Small intestine (tissue), 7 donors: ENCODE results near the gene EHMT1. TPM values are rescaled to one million over a fixed set of nuclear protein-coding genes. Genes with fewer than 3 reads are reported as not detected.

Experiments
- DNase-seq, 2 donors: peaks; one replicate each; pipeline versions ENCODE4 v3.0.0 to v3.0.0-alpha.2; 2013
- FAIRE-seq: peaks from 2 replicates; lab custom pipeline; 2012; peaks lifted over from hg19 to GRCh38; lab: Jason Lieb, UNC
- H3K27ac ChIP-seq, 3 donors: one replicate each; pipeline ENCODE4 v1.5.1; 2013; ENCODE audit warnings: low read length in 2 of 3, mild to moderate bottlenecking in 2 of 3, control low read depth in 1 of 3, inconsistent platforms in 1 of 3, low read depth in 1 of 3, moderate library complexity in 1 of 3
- H3K27me3 ChIP-seq, 3 donors: one replicate each; pipeline ENCODE4 v1.6.1; 2013; ENCODE audit warnings: low read length in 3 of 3, inconsistent platforms in 1 of 3; ENCODE audit not compliant: control insufficient read depth in 3 of 3, insufficient read depth in 3 of 3
- H3K36me3 ChIP-seq, 3 donors: one replicate each; pipeline ENCODE4 v1.6.1; 2013; ENCODE audit warnings: low read length in 3 of 3, inconsistent platforms in 1 of 3, low read depth in 1 of 3, mild to moderate bottlenecking in 1 of 3, moderate library complexity in 1 of 3; ENCODE audit not compliant: control insufficient read depth in 3 of 3, insufficient read depth in 2 of 3
- H3K4me1 ChIP-seq, 3 donors: one replicate each; pipeline ENCODE4 v1.6.1; 2013; ENCODE audit warnings: low read length in 2 of 3, inconsistent platforms in 1 of 3, low read depth in 1 of 3, mild to moderate bottlenecking in 1 of 3, moderate library complexity in 1 of 3; ENCODE audit not compliant: control insufficient read depth in 3 of 3, insufficient read depth in 2 of 3
- H3K4me3 ChIP-seq, 3 donors: one replicate each; pipeline ENCODE4 v1.5.1; 2013; ENCODE audit warnings: low read length in 3 of 3, control low read depth in 1 of 3, inconsistent platforms in 1 of 3, low read depth in 1 of 3, mild to moderate bottlenecking in 1 of 3, moderate library complexity in 1 of 3
- H3K9me3 ChIP-seq, 2 donors: one replicate each; pipeline ENCODE4 v1.6.1; 2013; ENCODE audit warnings: low read depth in 1 of 2, low read length in 1 of 2; ENCODE audit not compliant: control insufficient read depth in 2 of 2, insufficient read depth in 1 of 2
- WGBS, 3 donors: extraction: QIAGEN DNeasy Blood & Tissue Kit; methylation state at CpG; one replicate each; pipeline ENCODE4 v1.1.7; 2013; 5-methylcytosine and 5-hydroxymethylcytosine counted together
- polyA plus RNA-seq, 4 donors: library from polyadenylated mRNA; stranded (reverse) in 3 of 4; unstranded in 1 of 4; fragments of 200-250 nt in 3 of 4; fragments of 120-200 nt in 1 of 4; gene quantifications; one replicate each; pipeline versions ENCODE4 v1.2.1 to v1.2.3, GENCODE V29; 2013
- donor health status: healthy with polysubstance abuse.
- donor health status: control.
- donor health status: control.
- donor health status: Bipolar disorder and iron deficiency.
- donor health status: healthy.

Gene EHMT1
- polyA plus RNA-seq, 4 donors, result 35.2 to 53.9 (median 39.1) TPM

DNA sequence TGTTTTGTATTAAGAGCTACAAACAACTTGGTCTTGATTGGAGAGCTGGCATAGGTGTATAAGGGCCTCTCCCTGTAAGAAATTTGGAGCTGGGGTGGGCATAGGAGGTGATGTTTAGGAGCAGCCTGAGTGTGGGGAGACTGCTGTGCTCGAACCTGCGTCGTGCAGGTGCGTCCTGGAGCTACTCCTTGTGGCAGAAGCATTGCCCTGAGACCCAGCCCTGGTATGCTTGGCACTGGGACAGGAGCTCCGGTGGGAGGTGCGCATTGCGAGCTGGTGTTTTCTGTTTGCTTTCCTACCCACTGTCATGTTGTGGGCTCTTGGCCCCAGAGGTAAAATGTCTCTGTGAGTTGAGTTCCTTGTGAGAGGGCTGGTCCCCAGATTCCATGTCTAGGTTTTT, 46.4 kb downstream of the EHMT1 start:
- H3K9me3 ChIP-seq, result no peaks in the 10 kb centered on the region
- H3K36me3 ChIP-seq, result peaks cover 0 to 26% (median 4%) of the 10 kb centered on the region in 3 donors
- peaks cover 0 to 14% (median 2%) of the 10 kb centered on the region in 3 donors for H3K4me1 ChIP-seq
- no peak for FAIRE-seq
- no peak overlapping the region for H3K27ac ChIP-seq
- H3K27me3 ChIP-seq, result no peaks in the 10 kb centered on the region
- 92 to 98% (median 96%) methylated on average over 7 of the region's 7 CpGs for WGBS, 3 donors
- no peak overlapping the region for H3K4me3 ChIP-seq
- no peak for DNase-seq

DNA sequence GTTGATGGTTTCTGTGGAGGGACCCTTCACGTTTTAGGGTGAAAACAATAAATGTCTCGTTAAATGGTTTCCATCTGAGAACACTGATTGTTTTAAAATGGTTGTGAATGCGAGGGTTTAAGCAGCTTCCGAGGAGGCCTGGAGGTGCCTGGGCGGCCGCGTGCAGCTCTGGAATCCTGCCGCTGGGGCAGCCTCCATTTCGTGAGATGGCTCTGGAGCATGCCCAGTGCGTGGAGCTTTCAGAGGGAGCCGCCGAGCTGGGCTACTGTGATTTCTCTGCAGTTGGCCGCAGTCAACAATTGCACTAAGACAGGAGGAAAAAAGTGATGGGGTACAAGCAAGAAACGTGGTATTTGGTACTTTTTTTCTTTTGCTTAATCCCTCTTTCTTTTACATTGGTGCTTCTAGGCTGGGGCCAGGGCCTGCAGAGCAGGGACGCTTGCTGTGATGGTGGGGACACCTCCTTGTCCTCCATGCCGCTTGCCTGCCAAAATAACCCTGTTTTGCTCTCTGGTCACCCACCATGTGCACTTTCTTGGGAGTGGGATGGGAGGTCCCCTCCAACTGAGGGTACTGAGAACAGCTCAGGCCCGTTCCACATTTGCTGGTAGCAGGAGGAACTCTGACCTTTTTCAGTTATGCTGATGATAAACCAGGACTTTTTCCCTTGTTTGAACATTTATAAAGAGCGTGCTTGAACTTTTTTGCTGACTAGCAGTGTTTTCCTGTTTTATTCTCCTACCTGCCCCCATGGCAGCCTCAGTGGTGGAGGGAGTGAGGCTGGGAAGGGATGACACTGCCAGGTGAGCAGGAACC, 47.1 kb downstream of the EHMT1 start:
- WGBS, 3 donors, result 82 to 92% (median 86%) methylated on average over 18 of the region's 18 CpGs
- H3K36me3 ChIP-seq, result peaks cover 0 to 26% (median 4%) of the 10 kb centered on the region in 3 donors
- DNase-seq (no peak), FAIRE-seq (no peak)
- H3K4me3 ChIP-seq, result no peak overlapping the region
- H3K9me3 ChIP-seq, result no peaks in the 10 kb centered on the region
- H3K4me1 ChIP-seq, result peaks cover 0 to 18% (median 2%) of the 10 kb centered on the region in 3 donors
- H3K27me3 ChIP-seq, result no peaks in the 10 kb centered on the region
- H3K27ac ChIP-seq, result peak overlapping the region in 1 of 3 donors; percentile 33

DNA sequence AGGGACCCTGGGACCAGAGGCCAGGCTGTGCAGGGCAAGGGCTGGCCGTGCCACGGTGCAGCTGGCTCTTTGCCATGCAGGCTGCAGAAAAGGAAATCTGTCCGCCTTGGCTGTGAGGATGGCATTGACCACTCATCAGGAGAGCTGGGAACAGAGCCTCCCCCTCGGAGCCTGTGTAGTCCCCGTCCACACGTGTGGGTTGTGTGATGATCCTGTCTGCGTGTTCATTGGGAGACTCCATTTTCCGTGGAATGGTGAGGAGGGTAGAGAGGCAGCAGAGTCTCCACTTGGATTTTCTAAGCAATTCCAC, 47.7 kb downstream of the EHMT1 start:
- Histone ChIP-seq H3K27me3 (no peaks in the 10 kb centered on the region), H3K36me3 (peaks cover 0 to 26% (median 4%) of the 10 kb centered on the region in 3 donors), H3K4me3 (no peak overlapping the region), H3K4me1 (peaks cover 0 to 18% (median 2%) of the 10 kb centered on the region in 3 donors), H3K27ac (peak overlapping the region in 1 of 3 donors; percentile 33), H3K9me3 (no peaks in the 10 kb centered on the region)
- 66 to 69% (median 68%) methylated on average over 8 of the region's 8 CpGs for WGBS, 3 donors
- no peak for FAIRE-seq
- DNase-seq, result no peak

DNA sequence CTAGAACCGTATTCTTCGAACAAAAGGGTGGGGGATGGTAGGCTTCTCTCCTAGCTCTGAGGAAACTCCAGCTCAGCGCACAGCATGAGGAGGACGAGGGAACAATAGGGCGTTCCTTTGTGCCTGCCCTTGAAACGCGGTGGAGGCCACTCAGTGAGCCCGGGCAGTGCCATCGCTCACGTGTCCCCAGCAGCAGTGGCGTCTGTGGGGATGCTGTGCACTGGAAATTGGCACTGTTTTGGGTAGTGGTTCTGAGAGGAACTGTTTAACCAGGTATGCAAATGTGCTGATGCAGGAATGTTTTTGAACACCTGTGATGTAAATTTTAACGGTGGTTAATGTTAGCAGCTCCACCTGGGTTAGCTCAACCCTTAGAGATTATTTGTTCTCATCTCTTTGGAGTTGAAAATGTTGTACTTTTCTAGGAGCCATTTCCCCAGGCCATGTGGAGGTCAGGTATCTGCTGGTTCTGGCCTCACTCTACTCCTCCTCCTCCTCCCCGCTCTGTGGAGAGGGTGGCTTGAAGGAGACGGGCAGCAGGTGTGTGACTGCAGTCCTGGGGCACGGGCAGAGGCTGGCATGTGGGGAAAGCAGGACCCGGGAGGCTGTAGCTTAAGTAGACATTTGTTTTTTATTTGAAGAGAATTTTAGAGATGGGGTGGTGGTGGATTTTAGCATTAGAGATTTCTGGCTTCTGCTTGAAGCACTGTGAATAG, 48.3 kb downstream of the EHMT1 start:
- H3K4me3 ChIP-seq, result no peak overlapping the region
- H3K27ac ChIP-seq, result no peak overlapping the region
- no peaks in the 10 kb centered on the region for H3K27me3 ChIP-seq
- DNase-seq (no peak), FAIRE-seq (no peak)
- 69 to 77% (median 76%) methylated on average over 16 of the region's 16 CpGs for WGBS, 3 donors
- peaks cover 0 to 25% (median 4%) of the 10 kb centered on the region in 3 donors for H3K36me3 ChIP-seq
- H3K9me3 ChIP-seq, result no peaks in the 10 kb centered on the region
- H3K4me1 ChIP-seq, result peaks cover 0 to 18% (median 2%) of the 10 kb centered on the region in 3 donors

DNA sequence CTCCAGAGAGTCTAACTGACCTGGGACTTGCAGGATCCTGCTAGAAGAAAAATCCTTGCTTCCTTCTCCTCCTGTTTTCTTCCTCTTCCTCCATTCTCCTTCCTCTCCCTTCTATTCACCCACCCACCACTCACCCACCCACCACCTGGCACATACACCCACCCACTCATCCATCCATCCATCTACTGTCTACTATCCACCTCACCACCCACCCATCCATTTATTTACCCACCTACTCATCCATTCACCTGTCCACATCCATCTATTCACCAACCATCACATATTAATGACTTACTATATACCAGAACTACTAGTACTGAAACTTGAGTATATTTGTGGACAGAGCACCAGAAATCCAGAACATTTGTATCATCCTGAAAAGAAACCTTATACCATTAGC, 49.4 kb downstream of the EHMT1 start:
- no peak overlapping the region for H3K27ac ChIP-seq
- no peaks in the 10 kb centered on the region for H3K9me3 ChIP-seq
- H3K36me3 ChIP-seq, result peaks cover 0 to 25% (median 4%) of the 10 kb centered on the region in 3 donors
- H3K4me1 ChIP-seq, result peaks cover 0 to 18% (median 2%) of the 10 kb centered on the region in 3 donors
- H3K4me3 ChIP-seq, result no peak overlapping the region
- no peak for FAIRE-seq
- no peaks in the 10 kb centered on the region for H3K27me3 ChIP-seq
- DNase-seq, result no peak

DNA sequence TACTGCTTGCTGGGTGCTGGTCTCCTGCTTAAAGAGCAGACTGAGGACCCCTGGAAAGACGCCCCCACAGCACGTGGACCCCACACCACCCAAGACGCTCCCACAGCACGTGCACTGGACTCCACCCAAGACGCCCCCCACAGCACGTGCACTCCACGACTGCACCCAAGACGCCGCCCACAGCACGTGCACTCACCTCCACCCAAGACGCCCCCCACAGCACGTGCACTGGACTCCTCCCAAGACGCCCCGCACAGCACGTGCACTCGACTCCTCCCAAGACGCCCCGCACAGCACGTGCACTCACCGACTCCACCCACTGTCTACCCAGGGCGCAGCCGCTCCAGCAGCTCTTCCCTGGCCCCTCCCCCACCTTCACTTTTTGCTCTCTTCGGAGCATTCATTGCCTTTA, 50.5 kb downstream of the EHMT1 start:
- Histone ChIP-seq H3K27me3 (no peaks in the 10 kb centered on the region), H3K4me1 (peaks cover 2 to 18% (median 2%) of the 10 kb centered on the region in 3 donors), H3K9me3 (no peaks in the 10 kb centered on the region), H3K27ac (no peak overlapping the region), H3K36me3 (peaks cover 0 to 28% (median 4%) of the 10 kb centered on the region in 3 donors), H3K4me3 (no peak overlapping the region)
- peak in 1 of 2 donors; percentile 17 for DNase-seq
- WGBS, 3 donors, result 86 to 89% (median 87%) methylated on average over 23 of the region's 23 CpGs
- no peak for FAIRE-seq

DNA sequence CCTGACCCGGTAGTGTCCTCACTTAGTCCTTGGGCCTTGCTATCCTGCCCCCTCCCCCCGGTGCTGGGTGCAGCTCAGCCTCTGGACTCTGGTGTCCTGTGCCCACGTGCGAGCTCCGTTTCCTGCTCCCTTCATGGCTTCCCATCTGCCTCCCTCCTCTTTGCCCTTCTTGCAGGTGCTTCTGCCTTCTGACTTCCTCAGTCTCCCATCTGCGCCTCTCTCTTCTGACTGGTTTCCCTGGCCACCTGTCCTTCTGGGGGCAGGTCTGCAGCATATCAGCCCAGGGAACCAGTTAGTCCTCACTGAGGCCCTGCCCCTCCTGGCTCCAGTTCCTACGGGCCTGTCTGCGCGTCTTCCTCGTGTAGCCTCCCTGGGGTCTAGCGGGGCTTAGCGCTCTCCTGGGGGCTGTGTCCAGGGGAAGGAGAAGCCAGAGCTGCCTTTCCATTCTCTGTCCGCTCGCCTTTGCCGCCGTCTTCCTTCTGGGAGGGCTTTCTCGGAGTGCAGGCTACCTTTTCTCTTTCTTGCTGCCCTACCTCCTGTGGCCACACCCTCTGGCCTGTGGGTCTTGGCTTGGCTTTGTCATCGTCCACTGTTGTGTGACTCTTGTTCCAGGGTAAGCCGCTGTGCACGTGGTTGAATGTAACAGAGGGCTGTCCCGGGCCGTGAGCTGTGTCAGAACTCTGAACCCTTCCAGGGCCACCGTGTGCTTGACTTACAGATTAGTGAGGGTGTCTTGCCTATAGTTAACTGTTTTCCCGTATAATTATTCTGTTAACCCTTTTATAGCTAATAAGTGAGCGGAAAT, 51.8 kb downstream of the EHMT1 start:
- H3K36me3 ChIP-seq, result peaks cover 0 to 24% (median 4%) of the 10 kb centered on the region in 3 donors
- peak overlapping the region; percentile 61 to 84 (median 81) for H3K27ac ChIP-seq
- FAIRE-seq, result no peak
- H3K4me3 ChIP-seq, result no peak overlapping the region
- no peaks in the 10 kb centered on the region for H3K27me3 ChIP-seq
- no peaks in the 10 kb centered on the region for H3K9me3 ChIP-seq
- DNase-seq, result peak; percentile 79 to 96
- 21 to 51% (median 32%) methylated on average over 21 to 25 of the region's 25 CpGs for WGBS, 3 donors
- peaks cover 2 to 18% (median 4%) of the 10 kb centered on the region in 3 donors for H3K4me1 ChIP-seq

DNA sequence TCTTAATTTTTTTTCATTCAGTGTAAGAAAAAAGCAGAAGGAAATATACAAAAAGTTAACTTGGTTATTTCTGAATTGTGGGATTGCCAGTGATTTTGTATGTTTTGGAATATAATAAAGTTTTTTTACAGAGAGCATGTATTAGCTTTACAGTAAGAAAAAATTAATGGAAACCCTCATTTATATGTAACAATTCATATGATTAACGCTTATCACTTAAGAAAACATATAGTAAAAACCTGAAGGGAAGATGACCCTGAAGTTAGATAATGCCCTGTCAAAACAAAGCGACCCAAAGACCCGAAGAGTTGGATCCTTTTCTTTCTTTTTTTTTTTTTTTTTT, 52.4 kb downstream of the EHMT1 start:
- peaks cover 2 to 15% (median 4%) of the 10 kb centered on the region in 3 donors for H3K4me1 ChIP-seq
- FAIRE-seq, result no peak
- WGBS, 3 donors, result 69 to 89% (median 76%) methylated on average over 3 of the region's 3 CpGs

More for the DNA sequence above, 52.4 kb downstream of the EHMT1 start:
- H3K36me3 ChIP-seq, result peaks cover 0 to 21% (median 4%) of the 10 kb centered on the region in 3 donors
- H3K27ac ChIP-seq, result peak overlapping the region in 1 of 3 donors; percentile 81
- H3K9me3 ChIP-seq, result no peaks in the 10 kb centered on the region
- no peaks in the 10 kb centered on the region for H3K27me3 ChIP-seq
- no peak for DNase-seq
- H3K4me3 ChIP-seq, result no peak overlapping the region
